Hepatocyte (in vitro differentiated cells): ENCODE results near the gene SBF2.

Source experiments
- CTCF ChIP-seq: fragments of 200-600 bp; sonication (generic); IDR thresholded peaks from 2 replicates; pipeline ENCODE4 v1.5.1; 2016; ENCODE audit warnings: antibody characterized with exemption, mild to moderate bottlenecking; ENCODE audit not compliant: poor library complexity
- EZH2 ChIP-seq: fragments of 200-600 bp; sonication (generic); IDR thresholded peaks from 2 replicates; pipeline ENCODE4 v1.6.1; 2016; ENCODE audit warnings: antibody characterized with exemption, mild to moderate bottlenecking, borderline replicate concordance
- EZH2phosphoT487 ChIP-seq: fragments of 200-600 bp; sonication (generic); IDR thresholded peaks from one replicate; pipeline ENCODE4 v1.6.1; 2018; ENCODE audit warnings: antibody characterized with exemption, mild to moderate bottlenecking, low read depth, moderate library complexity; ENCODE audit not compliant: unreplicated experiment, severe bottlenecking

DNA sequence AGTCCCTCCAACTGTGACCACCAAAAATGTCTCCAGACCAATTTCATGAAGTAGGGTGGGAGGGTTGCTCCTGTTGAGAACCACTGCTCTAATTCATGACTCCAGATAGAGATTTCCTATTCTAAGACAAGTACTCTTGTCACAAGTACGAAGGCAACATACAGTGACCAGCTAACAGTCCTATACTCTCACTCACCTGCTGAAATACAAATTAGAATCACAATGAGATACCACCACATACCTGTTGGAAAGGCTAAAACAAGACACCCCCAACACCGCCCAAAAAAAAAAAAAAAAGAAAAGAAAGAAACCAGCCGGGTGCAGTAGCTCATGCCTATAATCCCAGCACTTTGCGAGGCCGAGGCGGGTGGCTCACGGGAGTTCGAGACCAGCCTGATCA, 319.6 kb downstream of the SBF2 start:
- TF ChIP-seq CTCF = no peak
- no peak for TF ChIP-seq EZH2
- TF ChIP-seq EZH2phosphoT487 = no peak
